CD4-positive, alpha-beta T cell treated with Interleukin-21 for 1 hour (primary cell): ENCODE measurements around the gene CCL5.

Experiments
- DNase-seq: peaks from one replicate; pipeline ENCODE4 v3.0.0-alpha.2; 2020

CCL5 gene

DNA sequence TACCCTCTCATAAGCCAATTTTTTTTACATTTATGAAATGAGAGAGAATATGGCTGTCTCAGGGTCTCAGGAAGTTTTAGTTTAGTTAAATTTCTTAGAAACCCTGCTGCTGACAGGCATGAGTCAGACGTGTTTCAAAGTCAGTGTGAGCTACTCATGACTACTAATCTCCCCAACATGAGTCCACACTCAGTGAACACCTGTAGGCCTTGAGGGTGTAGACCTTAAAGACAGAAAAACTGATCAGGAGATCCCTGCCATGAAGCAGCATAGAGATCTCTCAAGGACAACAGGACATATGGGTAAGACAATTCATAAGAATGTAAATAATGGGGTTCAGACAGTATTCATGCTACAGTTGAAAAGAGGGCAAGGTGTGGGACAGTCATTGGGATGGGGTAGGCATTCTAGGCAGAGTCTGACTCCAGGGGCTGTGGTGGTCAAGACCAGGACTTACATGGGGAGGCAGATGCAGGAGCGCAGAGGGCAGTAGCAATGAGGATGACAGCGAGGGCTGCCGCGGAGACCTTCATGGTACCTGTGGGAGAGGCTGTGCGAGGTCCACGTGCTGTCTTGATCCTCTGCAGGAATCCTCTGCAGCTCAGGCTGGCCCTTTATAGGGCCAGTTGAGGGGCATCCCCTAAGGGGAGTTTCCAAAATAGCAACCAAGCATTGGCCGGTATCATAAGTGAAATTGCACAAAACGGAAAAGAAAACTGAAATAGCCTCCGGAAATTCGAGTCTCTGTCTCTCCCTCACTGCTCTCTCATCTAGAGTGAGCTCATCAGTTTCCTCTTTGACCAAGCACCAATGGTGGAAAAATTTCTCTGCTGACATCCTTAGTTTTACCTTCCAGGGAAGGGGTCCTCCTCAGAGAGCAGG is at the start of gene CCL5:
TSS of gene CCL5 (minus strand) at position 588 of the 882 bp plus-strand sequence.
- peak; percentile 88 for DNase-seq

- DNase-seq, result no peak
These were observed 47.6 kb upstream of the CCL5 start for GRCh38 chr17:35927714-35928113.

GRCh38 chr17:35923609-35924114 is 43.5 kb upstream of the CCL5 start:
- DNase-seq, result no peak

DNA sequence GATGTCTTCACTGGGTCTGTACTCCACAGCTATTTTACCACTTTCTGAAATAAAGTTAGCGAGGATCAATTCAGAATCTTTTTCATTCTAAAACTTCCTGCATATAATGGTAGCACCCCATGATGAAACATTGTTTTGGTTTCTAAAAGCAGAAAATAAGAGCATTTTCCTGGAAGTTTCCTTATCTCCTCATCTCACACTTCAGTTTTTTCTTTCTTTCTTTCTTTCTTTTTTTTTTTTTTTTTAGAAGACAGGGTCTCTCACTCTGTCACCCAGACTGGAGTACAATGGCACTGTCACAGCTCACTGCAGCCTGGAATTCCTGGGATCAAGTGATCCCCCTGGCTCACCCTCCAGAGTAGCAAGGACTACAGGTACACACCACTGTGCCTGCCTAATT is 40.1 kb upstream of the CCL5 start:
- no peak for DNase-seq

- no peak for DNase-seq
These were observed 38.5 kb upstream of the CCL5 start for GRCh38 chr17:35918665-35919064.

GRCh38 chr17:35917519-35918213 is 37.5 kb upstream of the CCL5 start:
- no peak for DNase-seq

DNA sequence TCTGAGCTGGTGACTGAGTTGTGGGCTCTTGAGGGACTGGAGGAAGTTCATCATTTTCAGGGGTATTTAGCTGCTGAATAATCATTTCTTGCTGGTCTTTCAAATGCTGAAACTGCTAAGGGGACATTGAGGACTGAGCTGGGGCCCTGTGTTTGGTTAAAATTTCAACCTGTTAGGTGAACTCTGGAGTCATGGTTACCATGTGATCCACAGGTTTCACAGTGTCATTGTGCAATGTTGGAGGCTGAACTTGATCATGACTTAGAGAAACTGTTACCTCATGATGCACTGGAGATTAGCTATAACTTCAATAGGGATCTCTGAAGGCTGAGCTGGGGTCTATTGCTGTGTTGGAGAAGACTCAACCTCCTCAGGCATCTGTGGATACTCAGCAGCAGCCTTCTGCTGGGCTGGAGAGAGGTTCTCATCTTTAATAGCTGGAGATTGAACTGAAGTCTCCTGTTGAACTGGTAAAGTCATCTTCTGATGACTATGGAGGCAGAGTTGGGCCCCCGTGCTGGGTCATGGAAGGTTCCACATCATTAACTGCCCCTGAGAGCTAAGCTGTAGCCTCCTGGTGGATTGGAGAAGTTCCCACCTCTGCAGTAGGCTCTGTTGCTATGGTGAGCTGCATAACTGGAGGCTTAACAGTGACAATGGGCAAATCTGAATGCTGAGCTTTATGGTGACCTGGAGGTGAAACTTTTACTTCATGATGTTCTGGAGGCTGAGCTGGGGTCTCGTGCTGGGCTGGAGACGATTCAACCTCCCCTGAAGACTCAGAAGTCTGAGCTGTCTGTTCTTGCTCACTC is 35.2 kb upstream of the CCL5 start:
- no peak for DNase-seq

DNA sequence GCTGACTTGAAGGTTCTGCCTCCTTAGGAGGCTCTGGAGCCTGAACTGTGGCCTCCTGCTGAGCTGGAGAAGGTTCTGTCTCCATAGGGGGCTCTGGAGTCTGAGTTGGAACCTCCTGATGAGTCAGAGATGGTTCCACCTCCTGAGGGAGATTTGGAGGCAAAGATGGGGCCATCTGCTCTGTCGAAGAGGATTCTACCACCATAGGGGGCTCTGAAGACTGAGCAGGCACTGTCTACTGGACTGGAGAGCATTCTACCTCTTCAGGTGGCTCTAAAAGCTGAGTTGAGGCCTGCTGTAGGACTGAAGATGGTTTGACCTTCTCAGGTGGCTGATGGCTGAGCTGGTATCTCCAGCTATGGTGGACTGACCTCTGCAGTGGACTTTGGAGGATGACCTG is 34.2 kb upstream of the CCL5 start:
- DNase-seq, result no peak

- no peak for DNase-seq
These were observed 33.4 kb upstream of the CCL5 start for GRCh38 chr17:35913609-35914008.

GRCh38 chr17:35912942-35913341 is 32.8 kb upstream of the CCL5 start:
- DNase-seq, result no peak

DNA sequence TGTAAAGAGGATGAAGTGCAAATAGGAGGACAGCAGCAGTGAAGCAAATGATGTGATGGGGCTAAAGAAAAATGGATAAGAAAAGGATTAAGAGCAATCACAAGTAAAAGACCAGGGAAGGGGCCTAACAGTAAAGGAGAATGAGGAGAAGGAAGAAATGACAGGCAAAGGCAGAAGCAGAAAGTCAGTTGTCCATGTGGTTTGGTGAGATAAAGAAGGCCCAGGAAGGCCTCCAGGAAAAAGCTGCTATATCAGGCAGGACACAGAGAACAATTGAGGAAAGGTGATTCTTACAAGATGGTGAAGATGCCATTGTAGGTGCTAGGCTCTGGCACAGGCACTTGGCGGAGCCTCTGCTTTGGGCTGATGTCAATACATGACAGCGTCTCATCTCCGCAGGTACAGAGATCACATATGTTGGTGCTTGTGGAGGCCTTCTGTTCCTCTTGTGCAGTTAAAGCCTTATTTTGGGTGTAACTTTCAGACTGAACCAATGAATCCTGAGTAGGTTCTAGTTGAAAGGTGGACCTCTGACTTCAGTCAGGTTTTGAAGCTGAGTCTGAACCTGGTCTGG is 32.3 kb upstream of the CCL5 start:
- no peak for DNase-seq

DNA sequence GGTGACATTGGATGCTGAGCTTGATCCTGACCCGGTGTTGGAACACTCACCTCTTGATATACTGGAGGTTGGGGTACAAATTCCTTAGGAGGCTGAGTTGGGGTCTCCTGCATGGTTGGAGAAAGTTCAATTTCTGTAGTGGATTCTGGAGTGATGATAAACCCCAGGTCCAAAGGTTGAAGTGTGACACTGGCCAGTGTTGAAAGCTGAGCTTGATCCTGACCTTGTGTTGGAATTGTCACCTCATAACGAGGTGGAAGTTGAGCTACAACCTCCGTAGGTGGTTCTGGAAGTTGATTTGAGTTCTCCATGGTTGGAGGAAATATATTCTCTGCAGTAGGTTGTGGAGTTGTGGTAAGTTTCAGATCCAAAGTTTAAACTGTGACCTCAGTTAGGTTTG is 29.2 kb upstream of the CCL5 start:
- DNase-seq, result no peak

GRCh38 chr17:35907691-35908090 is 27.5 kb upstream of the CCL5 start:
- no peak for DNase-seq

- DNase-seq, result peak; percentile 22
These were observed 26.9 kb upstream of the CCL5 start for GRCh38 chr17:35906926-35907637.

DNA sequence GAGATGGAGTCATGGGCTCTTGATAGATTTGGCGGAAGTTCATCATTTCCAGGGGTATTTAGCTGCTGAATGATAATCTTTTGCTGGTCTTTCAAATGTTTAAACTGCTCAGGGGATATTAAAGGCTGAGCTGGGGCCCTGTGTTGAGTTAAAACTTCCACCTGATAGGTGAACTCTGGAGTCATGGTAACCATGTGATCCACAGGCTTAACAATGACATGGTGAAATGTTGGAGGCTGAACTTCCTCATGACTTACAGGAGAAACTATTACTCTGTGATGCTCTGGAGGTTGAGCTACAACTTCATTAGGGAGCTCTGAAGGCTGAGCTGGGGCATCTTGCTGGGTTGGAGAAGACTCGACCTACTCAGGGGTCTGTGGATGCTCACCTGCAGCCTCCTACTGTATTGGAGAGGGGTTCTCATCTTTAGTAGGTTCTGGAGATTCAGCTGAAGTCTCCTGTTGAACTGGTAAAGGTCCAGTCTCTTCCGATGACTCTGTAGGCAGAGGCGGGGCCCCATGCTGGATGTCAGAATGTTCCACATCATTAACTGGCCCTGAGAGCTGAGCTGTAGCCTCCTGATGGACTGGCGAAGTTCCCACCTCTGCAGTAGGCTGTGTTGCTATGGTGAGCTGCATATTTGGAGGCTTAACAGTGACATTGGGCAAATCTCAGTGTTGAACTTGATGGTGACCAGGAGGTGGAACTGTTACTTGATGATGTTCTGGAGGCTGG is 26.2 kb upstream of the CCL5 start:
- no peak for DNase-seq

- no peak for DNase-seq
These were observed 23.3 kb upstream of the CCL5 start for GRCh38 chr17:35903451-35903850.

GRCh38 chr17:35901631-35902175 is 21.5 kb upstream of the CCL5 start:
- DNase-seq, result no peak

GRCh38 chr17:35900708-35901480 is 20.7 kb upstream of the CCL5 start:
- DNase-seq, result peak; percentile 42

DNA sequence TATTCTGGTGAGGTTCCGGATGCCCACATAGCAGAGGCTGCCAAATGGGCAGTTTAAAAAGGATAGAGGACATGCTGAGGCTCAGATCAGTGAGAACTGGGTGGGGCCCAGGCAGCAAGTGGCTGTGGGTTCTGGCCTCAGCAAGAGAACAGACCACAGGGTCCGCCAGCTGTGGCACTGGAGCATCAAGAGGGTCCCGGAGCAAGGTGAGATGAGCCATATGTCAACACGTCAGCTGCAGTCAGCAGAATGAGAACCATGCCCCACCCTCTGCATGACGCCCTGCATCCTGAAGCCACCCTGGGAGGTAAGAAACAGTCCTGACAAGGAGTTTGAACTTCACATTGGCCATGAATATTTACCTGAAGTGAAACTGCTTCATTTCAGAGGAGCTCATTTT is 20.1 kb upstream of the CCL5 start:
- DNase-seq, result peak; percentile 33
